AG04450 (cell line): Measurements from ENCODE around the gene NOTUM. TPM values are rescaled to one million over a fixed set of nuclear protein-coding genes. Genes with fewer than 3 reads are reported as not detected.

Source experiments
- CTCF ChIA-PET: fragments of 300-600, 350-600 bp; formaldehyde crosslinking; extraction: SDS; loops from one replicate; lab custom pipeline; 2022; ENCODE audit warnings: antibody characterized with exemption, inconsistent platforms; lab: Charles Lee
- POLR2A ChIA-PET: fragments of 350-600 bp; formaldehyde crosslinking; extraction: SDS; loops from one replicate; lab custom pipeline; 2021; ENCODE audit warnings: antibody characterized with exemption, inconsistent platforms; lab: Yijun Ruan, JAX
- DNase-seq: peaks from one replicate; pipeline ENCODE4 v3.0.0-alpha.2; 2011; ENCODE audit warnings: low read depth, low spot score
- H3K27ac ChIP-seq: one replicate; pipeline ENCODE4 v1.5.1; 2012; ENCODE audit warnings: low read depth, low read length, control low read depth
- H3K27me3 ChIP-seq: one replicate; pipeline ENCODE4 v1.6.0; 2012; ENCODE audit warnings: low read length; ENCODE audit not compliant: control insufficient read depth, insufficient read depth
- H3K4me3 ChIP-seq: 2 replicates; pipeline ENCODE4 v1.5.1; 2011; ENCODE audit warnings: mild to moderate bottlenecking, low read depth, low read length, control low read depth
- H3K9me3 ChIP-seq: 2 replicates; pipeline ENCODE4 v1.5.1; 2012; ENCODE audit warnings: low read length; ENCODE audit not compliant: control insufficient read depth, insufficient read depth
- polyA plus RNA-seq: library from polyadenylated mRNA; depleted of rRNA; stranded (reverse); fragments of >200 nt; gene quantifications from 2 replicates; pipeline ENCODE4 v1.2.3, GENCODE V29; 2011
- TF ChIP-seq, protein P1 (sequence below): IDR thresholded peaks from 2 replicates; pipeline ENCODE4 v1.5.1; 2011; ENCODE audit warnings: low read depth, low read length, control low read depth, inconsistent platforms

NOTUM gene
- polyA plus RNA-seq, 1 experiment = not detected

DNA sequence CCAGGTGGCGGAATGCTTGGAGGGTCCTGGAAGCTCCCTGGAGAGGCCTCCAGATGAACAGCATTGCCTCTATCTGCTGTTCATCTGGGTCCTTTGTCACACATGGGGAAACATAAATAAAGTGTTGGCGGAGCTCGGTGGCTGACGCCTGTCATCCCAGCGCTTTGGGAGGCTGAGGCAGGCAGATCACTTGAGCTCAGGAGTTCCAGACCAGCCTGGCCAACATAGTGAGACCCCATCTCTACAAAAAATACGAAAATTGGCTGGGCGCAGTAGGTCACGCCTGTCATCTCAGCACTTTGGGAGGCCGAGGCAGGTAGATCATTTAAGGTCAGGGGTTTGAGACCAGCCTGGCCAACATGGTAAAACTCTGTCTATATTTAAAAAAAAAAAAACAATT is 16.1 kb downstream of the NOTUM start:
- Histone ChIP-seq H3K27me3 (peaks cover 12% of the 10 kb centered on the region), H3K9me3 (peaks cover 4% of the 10 kb centered on the region; the same call in 1 of the 2 replicates), H3K4me3 (no peak overlapping the region), H3K27ac (no peak overlapping the region)
- DNase-seq = no peak
- CTCF ChIA-PET = interaction anchor here (1.9 kb wide), 1 partner anchor 15 kb away, joined by 9 read pairs; no protein-coding TSS in a partner anchor
- POLR2A ChIA-PET = interaction anchor here (0.6 kb wide), 1 partner anchor 8 kb away, joined by 3 read pairs; no protein-coding TSS in a partner anchor
- TF ChIP-seq, protein P1, sequence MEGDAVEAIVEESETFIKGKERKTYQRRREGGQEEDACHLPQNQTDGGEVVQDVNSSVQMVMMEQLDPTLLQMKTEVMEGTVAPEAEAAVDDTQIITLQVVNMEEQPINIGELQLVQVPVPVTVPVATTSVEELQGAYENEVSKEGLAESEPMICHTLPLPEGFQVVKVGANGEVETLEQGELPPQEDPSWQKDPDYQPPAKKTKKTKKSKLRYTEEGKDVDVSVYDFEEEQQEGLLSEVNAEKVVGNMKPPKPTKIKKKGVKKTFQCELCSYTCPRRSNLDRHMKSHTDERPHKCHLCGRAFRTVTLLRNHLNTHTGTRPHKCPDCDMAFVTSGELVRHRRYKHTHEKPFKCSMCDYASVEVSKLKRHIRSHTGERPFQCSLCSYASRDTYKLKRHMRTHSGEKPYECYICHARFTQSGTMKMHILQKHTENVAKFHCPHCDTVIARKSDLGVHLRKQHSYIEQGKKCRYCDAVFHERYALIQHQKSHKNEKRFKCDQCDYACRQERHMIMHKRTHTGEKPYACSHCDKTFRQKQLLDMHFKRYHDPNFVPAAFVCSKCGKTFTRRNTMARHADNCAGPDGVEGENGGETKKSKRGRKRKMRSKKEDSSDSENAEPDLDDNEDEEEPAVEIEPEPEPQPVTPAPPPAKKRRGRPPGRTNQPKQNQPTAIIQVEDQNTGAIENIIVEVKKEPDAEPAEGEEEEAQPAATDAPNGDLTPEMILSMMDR = no peak

DNA sequence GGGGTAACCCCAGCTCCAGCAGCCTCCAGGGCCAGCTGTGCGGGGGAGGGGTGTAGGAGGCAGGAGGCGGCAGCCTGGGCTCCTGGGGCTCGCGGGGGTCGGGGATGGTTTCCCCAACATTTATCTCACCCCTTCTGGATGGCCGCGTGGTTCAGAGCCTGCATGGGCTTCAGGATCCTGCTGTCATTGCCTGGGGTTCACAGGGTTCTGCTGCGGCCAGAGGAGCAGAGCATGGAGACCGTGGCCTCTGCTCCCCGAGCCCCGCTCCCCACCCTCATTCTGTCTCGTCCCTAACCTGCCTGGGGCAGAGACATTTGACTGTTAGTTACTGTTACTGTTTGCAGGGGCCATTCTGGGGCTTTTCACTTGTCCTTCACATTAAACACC is 18.8 kb downstream of the NOTUM start:
- CTCF ChIA-PET = no interaction called here

DNA sequence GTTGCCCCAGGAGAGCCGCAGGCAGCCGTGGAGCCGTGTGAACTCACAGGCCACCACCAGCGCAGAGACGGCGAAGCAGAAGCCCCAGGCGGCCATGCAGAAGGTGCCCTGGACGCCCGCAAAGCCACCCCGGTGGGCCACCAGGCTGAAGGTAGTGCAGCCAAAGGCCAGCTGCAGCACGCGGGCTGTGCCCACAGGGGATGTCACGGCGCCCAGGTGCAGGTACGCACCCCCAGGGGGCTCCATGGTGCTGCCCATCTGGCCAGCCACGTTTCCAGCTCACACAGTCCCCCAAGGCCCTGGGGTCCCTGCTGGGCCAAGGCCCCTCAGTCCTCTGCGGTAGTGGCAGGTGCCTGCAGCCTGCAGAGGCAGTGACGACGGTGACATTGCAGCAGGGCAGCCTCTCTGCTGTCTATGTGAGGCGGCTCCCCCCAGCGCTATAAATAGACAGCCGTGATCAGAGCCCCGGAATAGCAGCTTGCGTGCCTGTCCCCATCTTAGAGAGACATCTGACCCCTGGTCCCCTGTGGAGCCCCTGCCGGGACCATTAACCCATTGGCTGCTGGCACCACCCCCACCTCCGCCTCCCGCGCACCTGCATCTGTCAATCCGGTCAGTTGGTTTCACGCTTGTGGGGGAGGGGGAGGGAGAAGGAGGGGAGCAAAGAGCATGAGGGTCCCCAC is 19.4 kb downstream of the NOTUM start:
- Histone ChIP-seq H3K4me3 (no peak overlapping the region), H3K27ac (no peak overlapping the region), H3K27me3 (peaks cover 10% of the 10 kb centered on the region), H3K9me3 (peaks cover 4% of the 10 kb centered on the region; the same call in 1 of the 2 replicates)
- CTCF ChIA-PET = no interaction called here
- TF ChIP-seq, protein P1 = no peak
- POLR2A ChIA-PET = no interaction called here
- no peak for DNase-seq

More for the DNA sequence above, 18.8 kb downstream of the NOTUM start:
- Histone ChIP-seq H3K27ac (no peak overlapping the region), H3K27me3 (peaks cover 12% of the 10 kb centered on the region), H3K9me3 (peaks cover 4% of the 10 kb centered on the region; the same call in 1 of the 2 replicates), H3K4me3 (no peak overlapping the region)
- POLR2A ChIA-PET = no interaction called here
- DNase-seq = no peak
- TF ChIP-seq, protein P1 = no peak

DNA sequence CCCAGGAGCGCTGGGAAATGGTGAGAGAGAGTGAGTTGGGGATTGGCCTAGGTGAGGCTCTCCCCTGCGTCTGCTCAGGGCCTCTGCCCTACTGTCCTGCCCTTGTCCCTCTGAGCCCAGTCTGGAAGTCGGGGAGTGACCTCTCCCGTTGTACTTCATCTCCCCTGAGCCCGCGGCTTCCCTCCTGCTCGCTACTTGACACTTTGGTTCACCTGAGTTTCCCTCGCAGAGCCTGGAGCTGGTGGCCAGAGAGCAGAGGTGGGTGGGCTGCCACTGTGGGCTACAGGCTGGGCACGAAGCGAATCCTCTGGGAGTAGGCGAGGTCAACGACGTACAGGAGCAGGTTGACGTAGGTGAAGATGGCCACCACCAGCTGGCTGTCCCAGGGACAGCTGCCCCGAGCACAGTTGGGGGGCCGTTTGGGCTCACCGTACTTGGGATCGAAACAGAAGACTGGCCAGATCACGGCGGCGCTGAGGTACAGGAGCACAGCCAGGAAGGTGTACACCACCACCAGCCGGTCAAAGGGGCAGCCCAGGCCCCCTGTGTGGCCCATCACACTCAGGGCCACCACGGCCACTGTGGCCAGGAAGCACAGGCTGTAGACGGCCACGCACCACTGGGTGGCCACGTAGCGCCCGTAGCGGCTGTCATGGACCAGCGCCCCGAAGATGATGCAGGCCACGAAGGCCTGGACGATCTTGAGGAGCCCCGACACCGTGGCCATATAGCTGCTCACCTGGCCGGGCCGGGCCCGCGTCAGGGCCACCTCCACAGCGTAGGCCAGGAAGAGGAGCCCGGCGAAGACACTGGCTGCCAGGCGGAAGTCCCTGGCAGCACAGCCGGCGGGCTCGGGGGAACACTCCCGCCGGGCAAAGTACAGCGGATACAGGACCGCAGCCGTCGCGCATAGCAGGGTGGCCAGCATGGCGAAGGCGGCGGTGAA is 20.2 kb downstream of the NOTUM start:
- ChIA-PET CTCF (interaction anchor here (1.2 kb wide), 1 partner anchor 18 kb away, joined by 3 read pairs; no protein-coding TSS in a partner anchor), POLR2A (no interaction called here)
- Histone ChIP-seq H3K27ac (no peak overlapping the region), H3K4me3 (no peak overlapping the region), H3K27me3 (peaks cover 10% of the 10 kb centered on the region), H3K9me3 (peaks cover 4% of the 10 kb centered on the region; the same call in 1 of the 2 replicates)
- TF ChIP-seq, protein P1 = no peak
- DNase-seq = no peak
